ENCODE measurements around the gene ZBTB7C. TPM values are rescaled to one million over a fixed set of nuclear protein-coding genes. Genes with fewer than 3 reads are reported as not detected.
A peak's percentile ranks its signal among the peaks of the same experiment; 100 is the strongest.

The ZBTB7C gene
- polyA plus RNA-seq, 2 of the 4 experiments (the other 2 are of a cell fraction), result 0.10 to 0.12 TPM

DNA sequence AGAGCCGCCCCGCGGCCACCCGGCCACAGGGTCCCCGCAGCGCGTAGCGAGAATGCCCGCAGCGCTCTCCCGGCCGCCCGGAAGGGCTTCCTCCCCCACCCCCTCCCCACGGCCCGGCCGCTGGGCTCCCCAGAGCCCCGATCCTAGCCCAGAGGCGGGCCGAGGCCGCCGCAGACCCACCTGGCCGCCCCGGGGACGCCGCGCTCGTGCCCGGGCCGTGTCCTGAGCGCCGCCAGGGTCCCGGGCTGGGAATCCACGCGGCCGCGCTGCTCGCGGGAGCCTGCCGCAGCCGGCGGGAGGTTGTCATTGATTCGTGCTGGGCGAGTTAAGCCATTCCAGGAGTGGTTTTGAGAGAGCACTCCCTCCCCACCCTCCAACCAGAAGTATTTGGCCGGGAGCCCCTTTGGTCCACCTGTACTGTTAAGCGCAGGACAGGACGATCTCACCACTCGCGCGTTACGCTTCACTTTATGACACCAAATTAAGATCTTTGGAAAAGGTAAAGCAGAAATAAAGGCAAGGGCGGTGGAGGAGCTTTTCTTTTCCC is 272.3 kb downstream of the ZBTB7C start (continued):
- TF ChIP-seq, protein P1, sequence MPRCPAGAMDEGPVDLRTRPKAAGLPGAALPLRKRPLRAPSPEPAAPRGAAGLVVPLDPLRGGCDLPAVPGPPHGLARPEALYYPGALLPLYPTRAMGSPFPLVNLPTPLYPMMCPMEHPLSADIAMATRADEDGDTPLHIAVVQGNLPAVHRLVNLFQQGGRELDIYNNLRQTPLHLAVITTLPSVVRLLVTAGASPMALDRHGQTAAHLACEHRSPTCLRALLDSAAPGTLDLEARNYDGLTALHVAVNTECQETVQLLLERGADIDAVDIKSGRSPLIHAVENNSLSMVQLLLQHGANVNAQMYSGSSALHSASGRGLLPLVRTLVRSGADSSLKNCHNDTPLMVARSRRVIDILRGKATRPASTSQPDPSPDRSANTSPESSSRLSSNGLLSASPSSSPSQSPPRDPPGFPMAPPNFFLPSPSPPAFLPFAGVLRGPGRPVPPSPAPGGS (IDR thresholded peaks at IDR 0.05), result no peak
- TF ChIP-seq EP300 (IDR thresholded peaks at IDR 0.05) (no peak), RNF2 (IDR thresholded peaks at IDR 0.05; ENCODE audit: borderline replicate concordance, low read depth) (no peak)

DNA sequence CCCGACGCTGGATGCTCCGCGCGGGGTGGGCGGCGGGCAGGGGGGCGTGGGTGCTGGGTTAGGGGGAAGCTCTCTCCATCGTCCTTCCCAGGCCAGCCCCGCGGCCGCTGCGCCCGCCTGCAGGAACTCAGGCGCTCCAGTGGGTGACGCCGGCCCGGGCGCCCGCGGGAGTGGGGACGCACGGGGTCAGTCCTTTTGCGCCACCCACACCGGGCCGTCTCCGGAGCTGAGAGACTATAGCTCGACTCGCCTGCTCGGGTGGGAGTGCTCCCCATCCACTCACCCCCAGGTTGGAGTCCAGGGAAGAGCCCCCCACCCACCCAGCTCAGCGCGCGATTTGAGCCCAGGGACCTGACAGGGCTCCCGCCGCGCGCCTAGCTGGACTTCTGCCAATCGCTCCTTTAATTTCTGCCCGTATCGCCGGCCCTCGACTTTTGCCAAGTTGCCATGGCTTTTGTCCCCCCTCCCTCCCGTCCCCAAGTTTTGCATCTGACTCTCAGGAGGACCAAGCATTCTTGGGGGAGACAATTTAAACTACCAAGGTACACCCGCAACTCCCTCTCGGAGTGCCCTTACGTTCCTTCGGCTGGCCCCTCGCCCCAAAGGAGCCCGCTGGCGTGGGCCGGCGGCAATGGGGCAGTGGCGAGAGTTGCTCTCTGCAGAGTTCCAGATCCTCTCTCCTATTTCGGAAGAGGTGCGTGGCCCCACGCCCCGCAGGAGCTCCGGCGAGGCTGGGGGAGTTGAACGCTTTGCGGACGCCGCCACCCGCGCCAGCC is 272.9 kb downstream of the ZBTB7C start:
- no peak for FAIRE-seq
- Histone ChIP-seq H3K4me2 (peak overlapping the region; percentile 97), H3K4me1 (peaks cover 14% of the 10 kb centered on the region; the same call in 1 of the 3 replicates), H3K27ac (peak overlapping the region in 1 of 2 experiments; percentile 13; a peak in 3 of 6 replicates), H3K9me3 (no peaks in the 10 kb centered on the region), H3K4me3 (peak overlapping the region; percentile 49)
- TF ChIP-seq, protein P2, sequence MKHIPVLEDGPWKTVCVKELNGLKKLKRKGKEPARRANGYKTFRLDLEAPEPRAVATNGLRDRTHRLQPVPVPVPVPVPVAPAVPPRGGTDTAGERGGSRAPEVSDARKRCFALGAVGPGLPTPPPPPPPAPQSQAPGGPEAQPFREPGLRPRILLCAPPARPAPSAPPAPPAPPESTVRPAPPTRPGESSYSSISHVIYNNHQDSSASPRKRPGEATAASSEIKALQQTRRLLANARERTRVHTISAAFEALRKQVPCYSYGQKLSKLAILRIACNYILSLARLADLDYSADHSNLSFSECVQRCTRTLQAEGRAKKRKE (CRISPR knock-in tag; IDR thresholded peaks at IDR 0.05; ENCODE audit: low read depth), result no peak
- TF ChIP-seq RNF2 (IDR thresholded peaks at IDR 0.05; ENCODE audit: borderline replicate concordance, low read depth), result no peak
- TF ChIP-seq SREBF2 (IDR thresholded peaks at IDR 0.05), result no peak
- TF ChIP-seq CHD4 (IDR thresholded peaks at IDR 0.05; ENCODE audit: borderline replicate concordance), result no peak
- TF ChIP-seq EHF (CRISPR knock-in tag; IDR thresholded peaks at IDR 0.05), result no peak
- ChIA-PET CTCF (interaction anchor here (1.3 kb wide), 1 partner anchor 29 kb away, joined by 3 read pairs; no protein-coding TSS in a partner anchor), POLR2A (no interaction called here)
- peak in 1 of 2 experiments; percentile 53; a peak in 3 of 6 replicates for ATAC-seq
- WGBS (ENCODE audit: missing lambda C conversion rate), result 3% methylated on average over 14 of the region's 65 CpGs
- DNase-seq (ENCODE audit: low read depth in 1 of 2, low spot score in 1 of 2), result no peak

DNA sequence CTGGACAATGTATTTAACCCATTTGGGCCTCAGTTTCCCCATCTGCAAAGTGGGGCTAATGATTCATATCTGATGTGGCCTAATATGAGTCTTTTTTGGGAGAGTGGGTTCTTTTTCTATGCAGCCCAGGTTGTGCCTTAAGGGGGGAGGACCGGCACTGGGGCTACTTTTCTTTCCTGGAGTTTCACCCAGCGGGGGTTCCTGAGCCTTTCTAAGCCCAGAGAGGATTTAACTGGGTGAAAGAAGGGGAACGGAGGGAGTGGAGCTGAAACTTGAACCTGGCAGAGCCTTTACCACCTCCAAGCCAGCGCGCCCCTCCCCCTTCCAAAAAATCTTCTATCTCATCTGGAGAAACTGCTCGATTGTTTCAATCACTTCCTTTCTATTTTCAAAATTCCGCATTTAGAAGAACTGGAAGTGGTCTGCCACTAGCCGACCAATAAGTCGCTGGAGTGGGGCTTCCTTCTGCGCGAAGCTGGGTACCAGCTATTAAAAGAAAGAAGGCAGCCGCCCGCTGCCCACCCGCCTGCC is 273.7 kb downstream of the ZBTB7C start:
- ChIA-PET CTCF (interaction anchor here (1.3 kb wide), 1 partner anchor 30 kb away, joined by 3 read pairs; no protein-coding TSS in a partner anchor), POLR2A (no interaction called here)
- 0 out of 6 replicates have a peak overlapping the region, but pooled peaks of 1 of the 2 experiments have one; percentile 13 for H3K27ac ChIP-seq
- H3K9me3 ChIP-seq, result no peaks in the 10 kb centered on the region
- peaks cover 14% of the 10 kb centered on the region; the same call in 1 of the 3 replicates for H3K4me1 ChIP-seq
- peak overlapping the region; percentile 97 for H3K4me2 ChIP-seq
- WGBS (ENCODE audit: missing lambda C conversion rate), result 92% methylated on average over 13 of the region's 14 CpGs
- FAIRE-seq (no peak), ATAC-seq (no peak), DNase-seq (ENCODE audit: low read depth in 1 of 2, low spot score in 1 of 2) (no peak)
- H3K4me3 ChIP-seq, result peak overlapping the region; percentile 49
- TF ChIP-seq ELK1 (IDR thresholded peaks at IDR 0.05; ENCODE audit: low read depth, low read length) (no peak), HOXB5 (CRISPR knock-in tag; IDR thresholded peaks at IDR 0.05) (no peak), NFE2L2 (conservative IDR thresholded peaks at IDR 0.05; ENCODE audit: low read length) (no peak), ZSCAN20 (CRISPR knock-in tag; IDR thresholded peaks at IDR 0.05) (no peak), SREBF2 (IDR thresholded peaks at IDR 0.05) (no peak), KDM1A (IDR thresholded peaks at IDR 0.05; ENCODE audit: low read depth) (no peak)
- TF ChIP-seq, protein P3, sequence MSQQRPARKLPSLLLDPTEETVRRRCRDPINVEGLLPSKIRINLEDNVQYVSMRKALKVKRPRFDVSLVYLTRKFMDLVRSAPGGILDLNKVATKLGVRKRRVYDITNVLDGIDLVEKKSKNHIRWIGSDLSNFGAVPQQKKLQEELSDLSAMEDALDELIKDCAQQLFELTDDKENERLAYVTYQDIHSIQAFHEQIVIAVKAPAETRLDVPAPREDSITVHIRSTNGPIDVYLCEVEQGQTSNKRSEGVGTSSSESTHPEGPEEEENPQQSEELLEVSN (IDR thresholded peaks at IDR 0.05; ENCODE audit: borderline replicate concordance, low read depth), result no peak

- ATAC-seq, result no peak
- FAIRE-seq, result no peak
- Histone ChIP-seq H3K4me2 (no peak overlapping the region), H3K27ac (no peak overlapping the region), H3K4me1 (peaks cover 11% of the 10 kb centered on the region; the same call in 1 of the 3 replicates), H3K9me3 (no peaks in the 10 kb centered on the region), H3K4me3 (no peak overlapping the region)
- 82% methylated on average over 5 of the region's 5 CpGs for WGBS (ENCODE audit: missing lambda C conversion rate)
- no peak for DNase-seq (ENCODE audit: low read depth in 1 of 2, low spot score in 1 of 2)
- ChIA-PET CTCF (interaction anchor here (1.2 kb wide), 1 partner anchor 16 kb away, joined by 4 read pairs; no protein-coding TSS in a partner anchor), POLR2A (no interaction called here)
- no peak for TF ChIP-seq CBX2 (IDR thresholded peaks at IDR 0.05; ENCODE audit: borderline replicate concordance, low read depth)
- no peak for TF ChIP-seq KDM5A (IDR thresholded peaks at IDR 0.05)
- no peak for TF ChIP-seq FOSB (CRISPR knock-in tag; IDR thresholded peaks at IDR 0.05)
- no peak for TF ChIP-seq ZSCAN20 (CRISPR knock-in tag; IDR thresholded peaks at IDR 0.05)
- TF ChIP-seq GATA3 (IDR thresholded peaks at IDR 0.05; ENCODE audit: borderline replicate concordance), result no peak
- TF ChIP-seq, protein P4, sequence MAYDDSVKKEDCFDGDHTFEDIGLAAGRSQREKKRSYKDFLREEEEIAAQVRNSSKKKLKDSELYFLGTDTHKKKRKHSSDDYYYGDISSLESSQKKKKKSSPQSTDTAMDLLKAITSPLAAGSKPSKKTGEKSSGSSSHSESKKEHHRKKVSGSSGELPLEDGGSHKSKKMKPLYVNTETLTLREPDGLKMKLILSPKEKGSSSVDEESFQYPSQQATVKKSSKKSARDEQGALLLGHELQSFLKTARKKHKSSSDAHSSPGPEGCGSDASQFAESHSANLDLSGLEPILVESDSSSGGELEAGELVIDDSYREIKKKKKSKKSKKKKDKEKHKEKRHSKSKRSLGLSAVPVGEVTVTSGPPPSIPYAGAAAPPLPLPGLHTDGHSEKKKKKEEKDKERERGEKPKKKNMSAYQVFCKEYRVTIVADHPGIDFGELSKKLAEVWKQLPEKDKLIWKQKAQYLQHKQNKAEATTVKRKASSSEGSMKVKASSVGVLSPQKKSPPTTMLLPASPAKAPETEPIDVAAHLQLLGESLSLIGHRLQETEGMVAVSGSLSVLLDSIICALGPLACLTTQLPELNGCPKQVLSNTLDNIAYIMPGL (CRISPR knock-in tag; IDR thresholded peaks at IDR 0.05; ENCODE audit: borderline replicate concordance), result no peak
- no peak for TF ChIP-seq SMC3 (IDR thresholded peaks at IDR 0.05)
- no peak for TF ChIP-seq EP300 (IDR thresholded peaks at IDR 0.05)
- TF ChIP-seq FOXS1 (CRISPR knock-in tag; IDR thresholded peaks at IDR 0.05), result no peak
- no peak for TF ChIP-seq FOSL2 (IDR thresholded peaks at IDR 0.05)
- no peak for TF ChIP-seq FOSL2 (CRISPR knock-in tag; IDR thresholded peaks at IDR 0.05)
- no peak for TF ChIP-seq ZFP36 (IDR thresholded peaks at IDR 0.05; ENCODE audit: borderline replicate concordance, partially characterized antibody)
Observed at GRCh38 chr18:48134609-48135008, 274.6 kb downstream of the ZBTB7C start.

Data from A549 (cell line).